CD4-positive, alpha-beta T cell treated with Interleukin-21 for 1 hour (primary cell): ENCODE results near the gene SORBS2.
"Not testable (repeated sequence)": the region's sequence is repeated elsewhere in the genome, so short reads cannot be mapped to it uniquely, and the experiment has no call there.

Experiments used
- DNase-seq: peaks from one replicate; pipeline ENCODE4 v3.0.0-alpha.2; 2020

The SORBS2 gene

GRCh38 chr4:185710487-185710995 lies 101.5 kb downstream of the SORBS2 start:
- DNase-seq: no peak

GRCh38 chr4:185709802-185710486 lies 102.0 kb downstream of the SORBS2 start:
- no peak for DNase-seq

- no peak for DNase-seq
Measured at GRCh38 chr4:185708348-185708747, 103.6 kb downstream of the SORBS2 start.

- not testable (repeated sequence) for DNase-seq
Measured at GRCh38 chr4:185707622-185708021, 104.4 kb downstream of the SORBS2 start.

GRCh38 chr4:185702147-185702663 lies 109.8 kb downstream of the SORBS2 start:
- no peak for DNase-seq

- no peak for DNase-seq
Measured at GRCh38 chr4:185700630-185701029, 111.4 kb downstream of the SORBS2 start.

- no peak for DNase-seq
Measured at GRCh38 chr4:185700048-185700447, 111.9 kb downstream of the SORBS2 start.

- no peak for DNase-seq
Measured at GRCh38 chr4:185697488-185697887, 114.5 kb downstream of the SORBS2 start.

- no peak for DNase-seq
Measured at GRCh38 chr4:185695743-185696142, 116.3 kb downstream of the SORBS2 start.

- DNase-seq: no peak
Measured at GRCh38 chr4:185693548-185694215, 118.3 kb downstream of the SORBS2 start.

GRCh38 chr4:185689407-185689806 lies 122.6 kb downstream of the SORBS2 start:
- DNase-seq: no peak

- DNase-seq: no peak
Measured at GRCh38 chr4:185685804-185686203, 126.2 kb downstream of the SORBS2 start.

GRCh38 chr4:185683896-185684295 lies 128.1 kb downstream of the SORBS2 start:
- DNase-seq: no peak

- DNase-seq: no peak
Measured at GRCh38 chr4:185683222-185683621, 128.8 kb downstream of the SORBS2 start.

GRCh38 chr4:185682236-185682635 lies 129.8 kb downstream of the SORBS2 start:
- DNase-seq: no peak

GRCh38 chr4:185681604-185682003 lies 130.4 kb downstream of the SORBS2 start:
- no peak for DNase-seq

GRCh38 chr4:185680617-185681016 lies 131.4 kb downstream of the SORBS2 start:
- no peak for DNase-seq

GRCh38 chr4:185679523-185679922 lies 132.5 kb downstream of the SORBS2 start:
- DNase-seq: no peak

GRCh38 chr4:185677637-185678314 lies 134.2 kb downstream of the SORBS2 start:
- no peak for DNase-seq

- no peak for DNase-seq
Measured at GRCh38 chr4:185672618-185673017, 139.4 kb downstream of the SORBS2 start.

GRCh38 chr4:185672151-185672550 lies 139.8 kb downstream of the SORBS2 start:
- no peak for DNase-seq

GRCh38 chr4:185671496-185671895 lies 140.5 kb downstream of the SORBS2 start:
- no peak for DNase-seq

GRCh38 chr4:185671066-185671465 lies 140.9 kb downstream of the SORBS2 start:
- DNase-seq: no peak

- no peak for DNase-seq
Measured at GRCh38 chr4:185669288-185669687, 142.7 kb downstream of the SORBS2 start.
